Kidney glomerular epithelial cell (primary cell): Measurements from ENCODE around the gene NRP2.

Experiments
- DNase-seq: peaks from one replicate; lab custom pipeline; 2025; lab: John Stamatoyannopoulos, UW

The NRP2 gene

DNA sequence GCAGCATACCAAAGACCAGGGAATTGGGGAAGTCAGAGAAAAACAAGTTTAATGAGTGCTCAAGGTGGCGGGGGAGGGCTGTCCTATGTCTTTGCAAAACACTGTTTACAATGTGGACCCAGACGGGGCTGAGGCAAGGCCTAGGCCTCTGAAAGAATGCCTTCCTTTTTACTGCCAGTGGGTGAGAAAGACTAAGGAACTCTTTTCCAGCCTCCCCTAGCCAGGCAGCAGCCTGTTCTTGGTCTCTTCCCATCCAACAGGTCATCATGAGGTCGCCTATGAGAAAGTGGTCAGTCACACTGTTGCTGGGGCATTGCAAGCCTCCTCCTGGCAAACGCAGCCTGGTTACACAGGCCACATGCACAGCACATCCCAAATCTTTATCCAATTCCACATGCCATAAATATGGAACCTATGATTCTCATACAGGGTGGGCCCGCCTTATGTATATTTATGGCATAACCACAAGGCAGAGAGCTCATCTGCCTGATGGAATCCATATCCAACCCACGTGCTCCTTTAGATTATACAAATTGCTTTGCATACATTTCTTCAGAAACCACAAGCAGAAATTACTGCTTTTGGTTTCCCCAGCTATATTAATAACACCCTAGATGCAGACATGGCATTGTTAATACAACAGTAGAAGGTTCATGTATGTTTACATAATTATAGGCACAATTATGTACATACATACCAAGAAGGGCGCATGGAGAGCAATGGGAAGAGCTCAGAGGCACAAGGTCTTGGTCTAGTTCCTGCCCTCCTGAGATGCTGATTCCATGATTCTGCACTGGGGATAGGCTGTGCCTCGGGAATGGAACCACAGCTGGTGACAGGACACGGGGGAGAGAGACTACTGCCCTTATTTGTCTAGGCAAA is 48.6 kb downstream of the NRP2 start:
- no peak for DNase-seq

DNA sequence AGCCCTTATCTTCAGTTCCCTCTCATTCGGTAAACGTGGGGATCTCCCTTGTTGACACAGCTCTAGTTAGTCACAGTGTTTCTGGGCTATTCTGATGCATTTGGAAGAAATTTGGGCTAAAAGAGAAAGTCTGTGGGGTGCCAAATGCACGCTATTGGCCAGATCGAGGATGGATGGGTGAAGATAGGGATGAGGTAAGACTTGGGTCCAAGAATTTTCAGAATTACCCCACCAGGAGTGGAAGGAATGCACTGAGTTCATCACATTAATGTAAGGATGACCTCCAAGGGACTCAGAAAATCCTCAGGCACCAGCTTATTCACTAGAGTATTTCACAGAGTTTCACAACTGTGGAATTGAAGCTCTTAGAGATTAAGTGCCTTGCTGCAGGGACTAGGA is 49.3 kb downstream of the NRP2 start:
- peak; percentile 68 for DNase-seq

DNA sequence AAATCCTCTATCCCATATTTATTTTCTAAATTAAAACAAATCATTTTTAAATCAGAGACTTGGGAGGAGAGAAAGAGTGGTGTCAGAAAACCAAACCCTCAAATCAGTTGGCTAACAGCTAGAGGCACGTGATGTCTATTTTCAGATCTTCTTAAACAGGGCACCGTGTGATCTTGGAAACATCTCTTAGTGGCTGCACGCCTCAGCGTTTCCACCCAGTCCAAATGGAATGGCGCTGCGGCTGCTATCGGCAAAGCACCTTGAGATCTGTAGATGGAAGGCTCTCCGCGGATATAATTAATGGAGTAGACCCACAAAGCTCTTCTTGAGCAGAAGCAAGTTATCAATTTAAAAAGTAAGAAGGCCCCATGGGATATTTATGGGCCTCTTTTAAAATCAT is 50.0 kb downstream of the NRP2 start:
- DNase-seq, result no peak

DNA sequence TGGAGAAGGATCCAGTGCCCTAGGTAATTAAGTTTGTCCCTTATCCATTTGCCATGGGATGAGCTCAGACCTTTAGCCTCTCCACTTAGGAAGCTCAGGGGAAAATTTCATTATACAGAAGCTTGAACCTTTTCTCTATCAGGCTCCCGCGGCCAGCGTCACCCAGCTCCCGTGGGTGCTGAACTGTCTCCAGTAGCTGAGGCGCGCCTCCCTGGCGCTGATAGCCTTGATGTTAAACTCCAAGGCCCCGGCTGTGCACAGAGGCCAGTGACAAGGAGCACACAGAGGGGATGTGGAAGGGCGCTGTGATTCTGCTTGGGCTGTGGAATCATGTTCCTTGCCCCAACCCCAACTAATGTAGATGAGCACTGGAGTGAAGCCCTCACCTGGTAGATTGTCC is 50.8 kb downstream of the NRP2 start:
- no peak for DNase-seq

DNA sequence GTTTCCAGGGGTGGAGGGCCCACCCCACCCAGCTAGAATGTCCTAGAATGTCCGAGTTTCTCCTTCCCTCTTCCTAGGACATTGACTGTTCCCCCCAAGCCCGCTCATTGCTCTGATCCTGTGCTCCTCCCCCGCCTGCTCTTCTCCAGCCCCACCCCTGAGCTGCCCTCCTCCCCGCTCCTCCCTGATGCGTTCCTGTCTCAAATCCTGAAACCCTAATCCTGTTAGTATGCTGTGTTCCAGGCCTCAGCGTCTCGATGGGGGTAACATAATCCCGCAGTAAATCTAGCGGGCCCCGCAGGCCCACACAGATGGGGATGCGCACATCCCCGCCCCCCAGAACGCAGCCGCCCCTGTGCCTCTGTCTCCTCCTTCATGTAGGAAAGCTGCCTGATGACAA is 51.3 kb downstream of the NRP2 start:
- DNase-seq, result no peak

DNA sequence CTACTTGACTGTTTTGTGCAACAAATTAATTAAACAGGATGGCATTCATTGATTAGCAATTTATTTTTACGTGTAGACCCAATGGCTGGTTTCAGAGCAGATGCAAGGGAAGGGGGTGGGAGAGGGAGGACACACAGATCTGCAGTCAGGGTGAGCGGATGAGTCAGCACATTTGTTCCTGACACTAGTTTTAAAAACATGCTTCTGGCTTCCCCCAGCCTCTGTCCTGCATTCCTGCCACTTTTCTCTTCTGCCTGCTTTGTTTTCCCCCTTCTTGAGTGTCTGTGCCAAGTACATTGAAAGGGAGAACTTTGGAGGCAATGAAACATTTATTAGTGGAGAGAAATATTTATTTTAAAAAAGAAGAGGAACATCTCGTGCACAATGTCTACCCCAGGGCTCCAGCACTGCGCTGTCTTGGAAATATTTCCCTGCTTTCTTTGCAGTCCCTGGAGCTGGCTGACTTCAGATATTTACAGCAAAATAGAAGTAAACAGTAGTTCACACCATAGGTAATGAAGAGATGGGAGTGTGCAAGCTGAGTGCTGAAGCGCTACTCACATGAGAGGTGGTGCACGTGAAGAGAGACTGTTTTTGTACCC is 52.2 kb downstream of the NRP2 start:
- DNase-seq, result peak; percentile 91

DNA sequence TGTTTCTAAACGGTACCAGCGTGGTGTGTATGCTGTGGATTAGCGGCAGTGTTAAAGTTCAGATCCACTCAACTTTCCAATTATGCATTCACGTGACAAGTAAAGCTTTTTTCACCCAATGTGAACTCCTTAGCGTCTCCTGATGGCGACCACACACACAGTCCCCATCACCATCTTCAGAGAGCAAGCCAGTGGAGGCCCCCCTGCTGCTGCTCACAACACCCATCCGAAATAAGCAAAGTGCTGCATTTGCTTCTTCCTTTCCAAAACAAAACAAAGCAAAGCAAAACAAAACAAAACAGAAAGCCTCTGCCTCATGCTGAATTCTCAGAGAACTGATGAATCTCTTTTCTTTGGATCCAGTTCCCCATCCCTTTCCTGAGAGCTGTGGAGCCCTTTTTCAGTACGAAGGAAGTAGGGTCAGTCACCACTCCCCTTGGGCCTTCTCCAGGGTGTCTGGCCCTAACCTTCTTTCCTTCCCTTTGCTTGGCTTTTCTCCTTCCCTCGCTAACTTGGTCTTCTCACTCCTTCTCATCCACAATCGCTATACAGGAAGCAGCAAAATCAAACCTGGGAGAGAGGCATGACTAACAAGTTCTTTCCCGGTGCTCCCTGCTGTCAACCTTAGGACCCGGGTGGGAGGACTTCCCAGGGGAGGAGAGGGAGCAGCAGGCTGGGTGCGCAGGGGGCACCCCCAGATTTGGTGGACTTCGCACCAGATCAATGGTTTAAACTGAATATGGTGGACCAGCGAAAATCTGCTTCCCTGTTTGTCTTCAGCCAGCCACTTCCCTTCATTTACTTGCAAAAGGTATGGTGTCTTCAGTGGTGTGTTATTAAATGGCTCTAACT is 56.0 kb downstream of the NRP2 start:
- DNase-seq, result no peak

DNA sequence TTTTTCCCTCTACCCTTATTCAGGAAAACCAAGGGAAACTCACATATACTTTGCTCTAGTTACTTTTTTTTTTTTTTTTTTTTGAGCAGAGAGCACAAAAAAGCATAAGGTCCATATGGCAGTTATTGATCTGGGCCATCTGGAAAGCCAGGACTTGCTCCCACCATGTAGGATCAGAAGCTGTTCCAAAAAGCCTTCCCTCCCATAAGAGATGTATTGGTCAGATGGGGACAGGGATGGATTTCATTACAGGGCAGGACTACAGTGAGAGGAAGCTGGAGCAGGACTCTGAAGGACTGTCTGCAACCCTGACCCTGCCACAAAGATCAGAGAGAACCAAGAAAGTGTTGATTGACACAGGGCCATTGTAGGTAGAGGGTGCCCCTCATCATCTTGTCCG is 57.3 kb downstream of the NRP2 start:
- no peak for DNase-seq

DNA sequence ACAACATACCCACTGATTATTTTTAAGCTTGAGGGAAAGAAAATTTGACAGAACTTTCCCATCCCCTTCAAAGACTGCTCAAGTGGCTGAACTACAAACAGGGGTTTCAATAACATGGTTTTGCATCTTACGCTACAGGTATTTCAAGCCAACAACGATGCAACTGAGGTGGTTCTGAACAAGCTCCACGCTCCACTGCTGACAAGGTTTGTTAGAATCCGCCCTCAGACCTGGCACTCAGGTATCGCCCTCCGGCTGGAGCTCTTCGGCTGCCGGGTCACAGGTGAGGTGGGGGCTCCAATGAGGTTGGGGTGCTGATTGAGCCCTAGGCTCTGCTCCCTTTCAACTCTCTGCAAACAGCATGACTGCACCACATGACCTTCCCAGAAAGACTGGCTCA is 58.1 kb downstream of the NRP2 start:
- DNase-seq, result no peak

DNA sequence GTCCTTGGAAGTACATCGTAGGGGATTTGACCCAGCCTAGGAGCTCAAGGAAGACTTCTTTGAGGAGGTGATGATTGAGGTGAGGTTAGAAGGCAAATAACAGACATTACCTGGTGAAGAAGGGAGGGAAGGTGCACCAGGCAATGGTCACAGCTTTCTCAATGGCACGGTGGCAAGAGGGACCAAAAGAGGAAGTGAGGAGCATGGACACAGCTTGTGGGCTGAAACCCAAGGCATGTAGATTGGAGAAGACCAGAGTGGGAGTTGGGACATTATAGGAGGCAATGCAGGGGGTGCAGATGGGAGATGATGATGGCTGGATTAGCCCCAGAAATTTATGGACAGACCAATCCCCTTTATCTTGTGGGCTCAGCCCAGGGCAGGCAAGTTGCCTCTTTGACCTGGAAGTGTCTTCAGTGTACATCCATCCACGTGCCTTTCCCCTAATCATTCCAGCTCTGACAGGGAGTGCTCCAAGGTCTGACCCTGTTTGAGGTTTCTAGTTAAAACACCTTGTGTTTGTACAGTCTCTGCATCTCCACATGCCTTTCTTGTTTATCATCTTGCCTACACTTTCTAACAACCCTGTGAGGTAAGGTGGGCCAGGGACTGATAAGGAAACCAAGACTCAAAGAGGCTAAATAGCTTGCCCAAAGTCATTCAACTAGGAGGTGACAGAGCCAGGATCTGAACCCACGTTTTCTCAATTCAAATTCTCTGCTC is 59.1 kb downstream of the NRP2 start:
- DNase-seq, result no peak

DNA sequence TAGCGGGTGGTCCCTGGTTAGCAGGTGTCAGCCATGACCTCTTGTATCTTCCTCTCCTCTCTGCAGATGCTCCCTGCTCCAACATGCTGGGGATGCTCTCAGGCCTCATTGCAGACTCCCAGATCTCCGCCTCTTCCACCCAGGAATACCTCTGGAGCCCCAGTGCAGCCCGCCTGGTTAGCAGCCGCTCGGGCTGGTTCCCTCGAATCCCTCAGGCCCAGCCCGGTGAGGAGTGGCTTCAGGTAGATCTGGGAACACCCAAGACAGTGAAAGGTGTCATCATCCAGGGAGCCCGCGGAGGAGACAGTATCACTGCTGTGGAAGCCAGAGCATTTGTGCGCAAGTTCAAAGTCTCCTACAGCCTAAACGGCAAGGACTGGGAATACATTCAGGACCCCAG is 60.8 kb downstream of the NRP2 start:
- DNase-seq, result no peak

DNA sequence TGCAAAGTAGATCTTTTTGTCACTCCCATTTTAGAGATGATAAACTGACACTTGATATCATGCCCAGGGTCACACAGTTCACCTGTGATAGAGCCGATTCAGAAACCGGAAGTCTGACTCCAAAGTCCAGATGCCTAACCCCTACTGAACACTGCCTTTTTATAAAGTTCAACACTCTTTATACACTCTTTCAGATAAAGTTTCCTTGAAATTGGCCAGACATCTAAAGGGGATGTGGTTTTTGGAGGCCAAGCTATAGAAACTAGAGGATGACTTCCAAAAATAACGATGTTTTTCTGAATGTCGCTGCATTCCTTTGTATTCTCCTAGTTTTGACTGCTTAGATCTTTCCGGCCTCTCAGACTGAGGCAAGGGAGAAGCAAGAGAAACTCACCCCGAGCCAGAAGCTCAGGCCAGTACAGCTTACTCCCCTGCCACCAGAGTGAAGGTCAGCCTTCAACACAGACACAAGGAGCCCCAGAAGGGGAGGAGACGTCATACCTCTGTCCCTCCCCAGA is 61.8 kb downstream of the NRP2 start:
- DNase-seq, result no peak

DNA sequence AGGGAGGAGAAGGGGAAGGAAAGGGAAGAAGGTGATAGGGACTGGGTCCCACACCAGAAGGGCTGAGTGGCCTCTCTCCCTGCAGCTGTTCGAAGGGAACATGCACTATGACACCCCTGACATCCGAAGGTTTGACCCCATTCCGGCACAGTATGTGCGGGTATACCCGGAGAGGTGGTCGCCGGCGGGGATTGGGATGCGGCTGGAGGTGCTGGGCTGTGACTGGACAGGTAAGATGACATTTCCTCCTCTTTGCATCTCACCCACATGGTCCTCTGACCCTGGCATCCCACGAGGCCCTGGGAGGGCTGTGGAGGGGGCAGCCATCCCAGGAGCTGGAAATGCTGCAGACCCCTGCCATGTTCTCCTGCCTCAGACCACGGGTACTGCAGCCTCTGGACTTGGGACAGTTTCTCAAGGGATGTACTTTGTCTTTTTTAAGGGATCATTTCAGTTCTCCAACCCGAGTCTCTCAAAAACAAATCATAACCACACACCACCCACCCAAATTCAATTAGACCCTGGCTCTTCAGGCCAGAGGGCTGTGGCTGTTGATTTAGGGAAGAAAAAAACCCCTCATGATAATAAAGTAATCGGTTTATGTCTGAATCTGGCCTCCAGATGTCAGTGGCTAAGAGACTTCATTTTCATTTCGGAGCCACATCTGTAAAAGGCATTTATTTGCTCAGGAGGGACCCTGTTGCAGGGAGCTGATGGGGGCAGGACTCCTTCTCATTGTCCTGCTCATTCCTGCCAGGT is 63.5 kb downstream of the NRP2 start:
- DNase-seq, result no peak

DNA sequence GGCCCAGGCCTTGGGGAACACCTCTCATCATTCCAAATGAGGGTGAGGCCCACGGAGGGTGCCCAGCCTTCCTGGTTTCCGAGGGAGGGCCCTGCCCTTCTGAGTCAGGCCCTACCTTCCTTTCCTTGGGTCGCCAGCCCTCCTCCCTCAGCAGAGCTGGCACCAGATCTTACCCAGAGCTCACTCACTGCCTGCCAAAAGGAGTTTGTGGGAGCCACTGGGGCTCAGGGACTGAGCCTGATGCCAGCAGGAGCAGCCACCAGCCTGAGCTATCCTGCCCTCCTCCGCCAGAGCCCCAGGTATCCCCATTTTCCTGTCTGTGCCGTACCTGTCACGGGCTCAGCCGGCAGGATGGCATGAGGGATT is 64.1 kb downstream of the NRP2 start:
- no peak for DNase-seq

DNA sequence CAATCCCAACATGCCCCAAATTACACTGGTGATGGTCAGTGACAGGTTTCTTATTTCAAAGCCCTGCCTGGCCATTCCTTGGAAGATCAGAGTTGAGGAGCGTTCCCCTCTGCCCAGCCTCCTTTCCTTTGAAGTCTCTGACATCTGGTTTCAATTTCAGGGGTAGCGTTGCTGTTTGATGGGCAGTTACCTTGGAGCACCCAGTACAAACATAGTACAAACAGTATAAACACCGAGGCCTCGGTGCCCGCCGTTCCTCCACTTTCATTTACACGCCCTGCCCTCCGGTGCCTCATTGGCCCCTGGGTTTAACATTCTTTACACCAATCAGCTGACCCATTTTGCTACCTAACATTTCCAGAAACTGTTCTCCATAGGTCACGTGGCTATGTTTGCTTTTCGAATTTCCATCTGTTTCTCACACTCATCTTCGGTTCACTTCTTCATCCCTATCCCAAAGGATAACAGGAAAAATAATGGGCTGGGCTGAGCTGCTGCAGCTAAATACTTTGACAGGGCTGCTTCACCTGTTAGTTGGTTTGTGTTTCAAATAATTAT is 65.6 kb downstream of the NRP2 start:
- no peak for DNase-seq

DNA sequence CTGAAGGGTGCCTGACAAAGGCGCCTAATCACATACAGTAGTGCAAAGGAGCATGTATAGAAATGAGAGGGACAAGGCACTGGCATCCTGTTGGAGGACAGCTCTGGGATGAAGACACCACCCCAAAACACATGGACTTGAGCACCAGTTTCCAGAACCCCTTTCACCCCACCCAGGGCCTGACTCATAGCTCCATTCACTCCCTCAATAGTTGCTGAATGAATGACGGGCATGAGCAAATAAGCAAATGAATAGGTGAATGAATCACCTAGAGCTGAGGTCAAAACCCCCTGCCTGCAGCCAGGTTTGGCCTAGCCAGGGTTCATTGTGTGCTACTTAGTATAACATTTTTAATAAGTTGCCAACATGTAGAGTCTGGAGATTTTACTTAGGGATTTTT is 66.3 kb downstream of the NRP2 start:
- DNase-seq, result peak; percentile 56

DNA sequence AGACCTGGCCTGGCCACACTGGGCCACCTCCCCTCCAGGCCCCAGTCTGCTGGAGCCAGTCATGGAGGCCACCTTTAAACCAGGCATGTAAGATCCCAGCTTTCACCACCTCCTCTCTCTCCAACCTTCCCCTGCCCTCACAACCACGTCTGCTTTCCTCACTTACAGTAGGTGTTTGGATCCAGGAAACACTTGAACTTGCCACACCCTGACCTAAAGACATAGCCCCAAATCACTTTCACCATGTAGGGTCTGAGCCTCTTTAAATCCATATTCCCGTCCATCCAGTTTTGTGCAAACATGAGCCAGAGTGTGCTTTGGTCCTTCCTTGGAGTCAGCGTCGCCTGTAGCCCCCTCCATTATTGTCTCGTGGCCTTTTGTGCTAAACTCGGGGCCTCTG is 66.8 kb downstream of the NRP2 start:
- no peak for DNase-seq

DNA sequence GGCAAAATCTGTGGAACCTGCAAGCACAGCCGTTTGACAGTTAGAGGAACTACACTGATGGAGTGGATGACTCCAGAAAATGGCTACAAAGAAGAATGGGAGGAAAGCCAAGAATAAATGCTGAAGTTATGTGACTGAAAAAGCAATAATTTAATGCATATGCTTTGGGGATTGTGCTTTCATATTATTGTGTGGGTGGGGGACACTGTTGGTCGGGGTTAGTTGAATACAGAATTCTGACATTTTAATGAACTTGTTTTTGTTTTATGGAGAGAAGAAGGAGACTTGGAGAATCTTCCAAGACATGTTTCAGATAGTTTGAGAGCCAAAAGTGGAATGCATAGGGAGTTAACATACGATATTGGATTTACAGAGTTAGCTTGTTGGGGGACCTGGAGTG is 68.5 kb downstream of the NRP2 start:
- no peak for DNase-seq

DNA sequence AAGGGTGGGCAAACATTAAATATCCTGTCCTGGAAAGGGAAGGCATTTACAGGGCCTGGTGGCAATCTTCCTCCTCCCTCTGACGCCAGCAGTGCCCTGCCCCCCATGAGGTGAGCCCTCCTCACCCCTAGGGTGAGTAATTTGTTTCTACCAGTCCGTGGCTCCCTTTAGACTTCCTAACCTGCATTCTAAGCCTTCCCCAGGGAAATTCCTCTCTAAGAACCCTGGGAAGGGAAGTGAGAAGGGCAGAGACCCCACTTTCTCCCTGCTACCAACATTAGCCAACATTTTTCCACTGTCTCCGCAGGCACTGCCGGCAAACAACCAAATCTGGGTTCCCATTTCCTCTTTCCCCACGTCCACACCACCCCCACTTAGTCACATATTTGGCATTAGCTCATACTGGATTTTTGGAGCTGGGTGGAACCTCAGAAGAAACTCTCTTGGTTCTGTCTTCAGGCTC is 69.3 kb downstream of the NRP2 start:
- DNase-seq, result no peak

DNA sequence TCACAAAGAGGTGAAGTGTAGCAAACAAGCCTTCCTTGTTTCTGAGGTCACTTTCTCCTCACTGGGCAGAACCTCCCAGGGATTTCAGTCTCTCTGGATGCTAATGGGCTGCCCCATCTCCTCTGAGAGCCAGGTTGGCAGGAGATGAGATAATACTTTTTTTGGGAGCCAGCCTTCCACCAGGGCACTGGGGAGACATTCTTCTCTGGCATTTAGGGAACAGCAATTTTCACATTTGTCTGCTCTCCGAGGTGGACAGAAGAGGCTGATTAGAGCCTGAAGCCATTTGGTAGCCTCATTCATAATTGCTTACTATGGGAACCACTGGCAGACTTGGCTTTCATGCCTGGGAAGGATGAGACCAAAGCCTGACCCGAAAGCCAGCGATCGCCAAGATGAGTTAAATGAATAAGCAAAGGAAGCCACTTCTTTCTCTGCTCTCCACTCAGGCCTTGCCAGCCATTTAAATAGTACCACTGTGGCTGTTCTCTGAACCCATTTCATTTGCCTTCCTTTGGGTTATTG is 70.1 kb downstream of the NRP2 start:
- no peak for DNase-seq

DNA sequence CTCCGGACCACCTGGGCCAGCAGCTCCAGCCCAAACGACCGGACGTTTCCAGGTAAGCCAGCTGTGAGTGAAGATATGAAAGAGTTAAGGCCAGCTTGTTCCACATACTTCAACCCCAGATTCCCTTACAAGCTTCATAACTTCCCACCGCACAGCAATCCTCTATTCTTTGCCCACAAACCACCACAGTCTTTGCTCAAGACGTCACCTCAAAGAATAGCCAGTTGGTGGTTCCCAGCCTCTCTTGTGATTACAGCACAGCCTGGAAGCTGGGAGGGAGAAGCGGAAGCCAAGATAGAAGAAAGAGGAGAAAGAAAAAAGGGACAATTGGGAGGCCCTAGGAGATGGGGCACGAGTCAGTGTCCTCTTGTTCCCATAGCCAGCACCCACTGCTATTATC is 70.6 kb downstream of the NRP2 start:
- no peak for DNase-seq
